GM12878 (cell line): Measurements from ENCODE around the gene HSP90AA1. TPM values are rescaled to one million over a fixed set of nuclear protein-coding genes. Genes with fewer than 3 reads are reported as not detected.

Experiments
- ATAC-seq: fragments of 200-7000 bp; cut with Tn5 transposase; 3 replicates; pipeline ENCODE4 v1.9.1; 2020; ENCODE audit warnings: mild to moderate bottlenecking, moderate library complexity
- BruUV-seq: library from RNA; stranded (reverse); fragments of 400-500 nt; replicated peaks from 2 replicates; lab custom pipeline; 2021; lab: Mats Ljungman, UMichigan
- CTCF ChIA-PET: fragments of 300-600 bp; sonication (Branson Sonifier 250); formaldehyde crosslinking; extraction: SDS; loops from one replicate; lab custom pipeline; 2021; ENCODE audit warnings: inconsistent platforms; lab: Yijun Ruan, JAX
- POLR2A ChIA-PET: fragments of 350-600 bp; formaldehyde crosslinking; extraction: SDS; loops from one replicate; lab custom pipeline; 2021; ENCODE audit warnings: inconsistent platforms; lab: Charles Lee
- RAD21 ChIA-PET: fragments of 300-600 bp; sonication (Branson Sonifier 250); formaldehyde crosslinking; loops from one replicate; lab custom pipeline; 2023; ENCODE audit warnings: antibody characterized with exemption; ENCODE audit not compliant: unreplicated experiment; lab: Charles Lee
- SMC1A ChIA-PET: fragments of 300-600 bp; sonication (Branson Sonifier 250); formaldehyde crosslinking; loops from one replicate; lab custom pipeline; 2023; ENCODE audit not compliant: unreplicated experiment, uncharacterized antibody; lab: Charles Lee
- DNase-seq: peaks from one replicate; pipeline ENCODE4 v3.0.0-alpha.2; 2011; ENCODE audit warnings: low read depth, low spot score
- FAIRE-seq: peaks from 3 replicates; lab custom pipeline; 2011; peaks lifted over from hg19 to GRCh38; lab: Jason Lieb, UNC
- H2AFZ ChIP-seq: 2 replicates; pipeline ENCODE4 v1.6.0; 2011; ENCODE audit warnings: low read depth, low read length, control low read depth; ENCODE audit not compliant: control insufficient read depth
- H3K27ac ChIP-seq: 2 replicates; pipeline ENCODE4 v1.5.1; 2011; ENCODE audit warnings: control low read depth; ENCODE audit not compliant: control insufficient read depth, insufficient read depth
- H3K27me3 ChIP-seq, 2 experiments: replicated peaks in 1 of 2; 2 replicates each; pipeline versions ENCODE4 v1.6.0 to v1.6.1; 2011; ENCODE audit warnings: low read length in 1 of 2; ENCODE audit not compliant: control insufficient read depth in 2 of 2, insufficient read depth in 2 of 2
- H3K36me3 ChIP-seq, 2 experiments: 2 replicates each; pipeline ENCODE4 v1.5.1; 2011; ENCODE audit warnings: low read length in 1 of 2; ENCODE audit not compliant: control insufficient read depth in 2 of 2, insufficient read depth in 2 of 2
- H3K4me1 ChIP-seq: 2 replicates; pipeline ENCODE4 v1.6.1; 2011; ENCODE audit warnings: mild to moderate bottlenecking, low read length, moderate library complexity, mixed read lengths; ENCODE audit not compliant: control insufficient read depth, insufficient read depth
- H3K4me2 ChIP-seq: 2 replicates; pipeline ENCODE4 v1.6.0; 2011; ENCODE audit warnings: control low read depth; ENCODE audit not compliant: control insufficient read depth, insufficient read depth
- H3K4me3 ChIP-seq: fragments of 200-600 bp; sonication (generic); 2 replicates; pipeline ENCODE4 v1.5.1; 2016
- H3K79me2 ChIP-seq: 2 replicates; pipeline ENCODE4 v1.6.0; 2011; ENCODE audit warnings: low read length; ENCODE audit not compliant: control insufficient read depth, insufficient read depth
- H3K9ac ChIP-seq: 2 replicates; pipeline ENCODE4 v1.8.0; 2011; ENCODE audit warnings: low read length, control low read depth, mixed read lengths; ENCODE audit not compliant: control insufficient read depth, insufficient read depth
- H3K9me3 ChIP-seq: replicated peaks from 3 replicates; pipeline ENCODE4 v1.5.1; 2011; ENCODE audit warnings: mild to moderate bottlenecking, low read length; ENCODE audit not compliant: control insufficient read depth, insufficient read depth
- H4K20me1 ChIP-seq: 2 replicates; pipeline ENCODE4 v1.6.0; 2011; ENCODE audit not compliant: control insufficient read depth, insufficient read depth
- ATF7 ChIP-seq: fragments of 450-650 bp; IDR thresholded peaks from 2 replicates; pipeline ENCODE4 v1.6.1; 2016; ENCODE audit warnings: low read depth, mild to moderate bottlenecking
- BCL3 ChIP-seq: IDR thresholded peaks from 2 replicates; pipeline ENCODE4 v1.6.1; 2011; ENCODE audit warnings: borderline replicate concordance, low read depth, mild to moderate bottlenecking, moderate library complexity, low read length; ENCODE audit not compliant: insufficient read depth, poor library complexity, severe bottlenecking
- BHLHE40 ChIP-seq, 2 experiments: fragments of 450-650 bp in 1 of 2; IDR thresholded peaks; 2 replicates each; pipeline ENCODE4 v1.6.1; 2011 to 2017; ENCODE audit warnings: low read depth in 2 of 2, borderline replicate concordance in 1 of 2, improper control_type of control experiment in 1 of 2, low read length in 1 of 2, mild to moderate bottlenecking in 1 of 2
- GATAD2B ChIP-seq: fragments of 450-650 bp; conservative IDR thresholded peaks from 2 replicates; pipeline ENCODE4 v1.6.1; 2017; ENCODE audit warnings: low read depth, mild to moderate bottlenecking, moderate library complexity
- NR2C2 ChIP-seq: IDR thresholded peaks from 2 replicates; pipeline ENCODE4 v1.6.1; 2011; ENCODE audit warnings: borderline replicate concordance, low read depth; ENCODE audit not compliant: control insufficient read depth, insufficient read length
- NRF1 ChIP-seq: conservative IDR thresholded peaks from 2 replicates; pipeline ENCODE4 v1.6.1; 2011; ENCODE audit warnings: mild to moderate bottlenecking, low read depth, low read length, improper control_type of control experiment
- PBX3 ChIP-seq: IDR thresholded peaks from 2 replicates; pipeline ENCODE4 v1.6.1; 2011; ENCODE audit warnings: mild to moderate bottlenecking, low read depth, low read length, moderate library complexity; ENCODE audit not compliant: insufficient replicate concordance
- POLR2A ChIP-seq: IDR thresholded peaks from 2 replicates; pipeline ENCODE4 v1.6.1; 2011; ENCODE audit warnings: low read depth, mild to moderate bottlenecking, low read length
- POU2F2 ChIP-seq: IDR thresholded peaks from 3 replicates; pipeline ENCODE4 v1.6.1; 2011; ENCODE audit warnings: low read depth, mild to moderate bottlenecking, low read length, borderline replicate concordance
- SRF ChIP-seq, 2 experiments: IDR thresholded peaks; 2 replicates each; pipeline ENCODE4 v1.6.1; 2011; ENCODE audit warnings: low read depth in 2 of 2, low read length in 2 of 2, mild to moderate bottlenecking in 1 of 2, moderate library complexity in 1 of 2
- WGBS: methylation state at CpG from one replicate; pipeline ENCODE4 v1.1.6; 2016; ENCODE audit warnings: low lambda C conversion rate; ENCODE audit not compliant: insufficient replicate concordance, insufficient coverage; ENCODE audit errors: missing lambda C conversion rate; 5-methylcytosine and 5-hydroxymethylcytosine counted together
- in situ Hi-C: fragments of 300-500 bp; cut with MboI; formaldehyde crosslinking; loops from 9 replicates; pipeline ENCODE4 v1.14.3; 2018; ENCODE audit warnings: mixed read lengths
- intact Hi-C: fragments of 100-400 bp; cut with micrococcal nuclease; formaldehyde crosslinking; loops from one replicate; pipeline ENCODE4 v1.14.2; 2022; ENCODE audit not compliant: unreplicated experiment
- polyA plus RNA-seq, 11 experiments: library from polyadenylated mRNA; depleted of rRNA in 4 of 11; unstranded in 6 of 11; stranded (reverse) in 5 of 11; fragments of >200 nt; fragmentation: Nextera tagmentation in 4 of 11; fragmentation: Illumina TruSeq in 1 of 11; extraction: Ambion mirVana in 4 of 11; extraction: Trizol in 1 of 11; gene quantifications; 1 replicate in 1 of 11; 2 replicates in 10 of 11; pipeline versions ENCODE4 v1.2.1 to v1.2.3, GENCODE V29; 2011 to 2016; ENCODE audit warnings: inconsistent platforms in 2 of 11, missing spikeins in 2 of 11, low read depth in 1 of 11
- total RNA-seq, 4 experiments: library from RNA; depleted of rRNA in 3 of 4; stranded (reverse); fragments of >200 nt in 3 of 4; fragmentation: Illumina TruSeq in 1 of 4; extraction: Trizol in 1 of 4; gene quantifications; 2 replicates each; pipeline versions ENCODE4 v1.2.1 to v1.2.3, GENCODE V29; 2013 to 2021

Gene HSP90AA1
- total and polyA plus RNA-seq, 10 of the 15 experiments (the other 5 are each of a cell fraction or from before 2014, with no cell fraction given), result 262 to 1,315 (median 635) TPM

- Histone ChIP-seq H4K20me1 (no peaks in the 10 kb centered on the region), H3K4me1 (no peaks in the 10 kb centered on the region), H3K36me3 (no peaks in the 10 kb centered on the region; a peak in 2 of 4 replicates), H3K27me3 (no peaks in the 10 kb centered on the region), H2AFZ (no peak overlapping the region), H3K79me2 (no peaks in the 10 kb centered on the region), H3K27ac (no peak overlapping the region), H3K9ac (no peak overlapping the region), H3K4me2 (no peak overlapping the region), H3K4me3 (no peak overlapping the region), H3K9me3 (no peaks in the 10 kb centered on the region)
- ATAC-seq (peak; percentile 24; the same call in 2 of the 3 replicates), FAIRE-seq (no peak), DNase-seq (no peak)
- in situ Hi-C loops, result no loop called here
- POLR2A ChIA-PET, result no interaction called here
- SMC1A ChIA-PET, result interaction anchor here (1.0 kb wide), 1 partner anchor 40 kb away, joined by 3 read pairs; no protein-coding TSS in a partner anchor
- 73% methylated on average over 10 of the region's 10 CpGs for WGBS
- CTCF ChIA-PET, result interaction anchor here (2.1 kb wide), 1 partner anchor 39 kb away, joined by 7 read pairs; no protein-coding TSS in a partner anchor
- intact Hi-C loops, result no loop called here
- BruUV-seq, result no TSS peak
- RAD21 ChIA-PET, result no interaction called here
- no peak for TF ChIP-seq NRF1
- TF ChIP-seq POU2F2, result no peak
- peak; percentile 30 to 71; a peak in 3 of 4 replicates for TF ChIP-seq BHLHE40 (IDR thresholded peaks at IDR 0.05; ENCODE audit: borderline replicate concordance in 1 of 2, low read depth in 2 of 2, low read length in 1 of 2)
Measured at GRCh38 chr14:102057480-102058114, 29.2 kb downstream of the HSP90AA1 start.

- WGBS, result 74% methylated on average over 31 of the region's 31 CpGs
- Histone ChIP-seq H3K27ac (no peak overlapping the region), H3K4me3 (no peak overlapping the region), H3K9ac (no peak overlapping the region), H4K20me1 (no peaks in the 10 kb centered on the region), H3K27me3 (no peaks in the 10 kb centered on the region), H3K79me2 (no peaks in the 10 kb centered on the region), H3K9me3 (no peaks in the 10 kb centered on the region), H3K36me3 (peaks cover 0 to 1% of the 10 kb centered on the region in 2 experiments; a peak in 2 of 4 replicates), H3K4me1 (no peaks in the 10 kb centered on the region), H2AFZ (no peak overlapping the region), H3K4me2 (no peak overlapping the region)
- RAD21 ChIA-PET, result no interaction called here
- intact Hi-C loops (no loop called here), in situ Hi-C loops (no loop called here)
- FAIRE-seq (no peak), DNase-seq (no peak), ATAC-seq (no peak)
- BruUV-seq, result no TSS peak
- CTCF ChIA-PET, result interaction anchor here (1.1 kb wide), 1 partner anchor 34 kb away, joined by 3 read pairs; no protein-coding TSS in a partner anchor
- POLR2A ChIA-PET, result no interaction called here
- SMC1A ChIA-PET, result no interaction called here
- TF ChIP-seq BCL3, result peak; percentile 50
- peak; percentile 27 for TF ChIP-seq NR2C2
- TF ChIP-seq SRF (IDR thresholded peaks at IDR 0.05; ENCODE audit: low read depth in 2 of 2, low read length in 2 of 2), result no peak
- TF ChIP-seq PBX3, result peak; percentile 29
- 0 out of 2 replicates have a peak, but pooled peaks have one; percentile 37 for TF ChIP-seq POLR2A
- TF ChIP-seq ATF7, result no peak
- no peak for TF ChIP-seq GATAD2B
Measured at GRCh38 chr14:102056694-102057442, 30.0 kb downstream of the HSP90AA1 start.
